ENCODE data around the gene F7. TPM values are rescaled to one million over a fixed set of nuclear protein-coding genes. Genes with fewer than 3 reads are reported as not detected.

The F7 gene
- total and polyA plus RNA-seq, 2 of the 4 experiments (the other 2 are of a cell fraction) = under 0.01 to 0.07 TPM

DNA sequence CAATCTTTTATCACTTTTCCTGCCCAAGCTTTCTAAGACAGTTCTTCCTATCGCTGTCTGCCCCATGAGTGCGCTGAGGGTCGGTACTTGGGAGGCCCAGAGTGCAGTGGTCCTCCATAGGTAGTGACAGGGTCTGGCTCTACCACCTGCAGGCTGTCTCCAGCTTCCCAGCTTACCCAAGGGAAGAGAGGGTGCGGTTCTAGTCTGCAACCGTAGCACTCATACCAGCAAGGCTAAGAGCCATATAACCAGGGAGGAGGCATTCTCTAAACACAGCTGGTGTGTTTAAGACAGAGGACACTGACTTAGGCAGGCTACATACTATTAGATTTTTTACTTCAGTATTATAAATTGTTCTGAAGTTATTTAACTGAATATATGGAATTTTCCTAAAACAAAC, 61.1 kb downstream of the F7 start:
- no peaks in the 10 kb centered on the region for H4K20me1 ChIP-seq (ENCODE audit: insufficient read depth, low read length)
- H3K18ac ChIP-seq (ENCODE audit: low read depth, low read length) = no peak overlapping the region
- peak overlapping the region; percentile 41; the same call in 1 of the 2 replicates for H4K91ac ChIP-seq (ENCODE audit: insufficient read depth, low read depth, low read length)
- H4K5ac ChIP-seq (ENCODE audit: low read depth, low read length) = no peak overlapping the region
- no peak for ATAC-seq (ENCODE audit: low read depth)
- no peak overlapping the region for H3K23ac ChIP-seq (ENCODE audit: low read depth, low read length)
- in situ Hi-C loops (cut with MboI; ENCODE audit: low sequenced_read_pairs) (no loop called here), intact Hi-C loops (cut with micrococcal nuclease) (no loop called here), dilution Hi-C loops (cut with HindIII; ENCODE audit: low sequenced_read_pairs, unreplicated experiment) (no loop called here)
- no peak overlapping the region for H2BK5ac ChIP-seq (ENCODE audit: low read depth, low read length, poor library complexity, severe bottlenecking)
- no peak overlapping the region for H3K9ac ChIP-seq (ENCODE audit: low read depth, low read length)
- H3K9me1 ChIP-seq (ENCODE audit: insufficient read depth, low read length) = peaks cover 4% of the 10 kb centered on the region; the same call in 1 of the 2 replicates
- H3K4me3 ChIP-seq (ENCODE audit: insufficient read depth, low read depth, low read length) = no peak overlapping the region
- H2AK9ac ChIP-seq (replicated peaks; ENCODE audit: low read depth, low read length, poor library complexity) = peak overlapping the region; percentile 85
- H3K14ac ChIP-seq (replicated peaks; ENCODE audit: low read depth, low read length) = 0 out of 2 replicates have a peak overlapping the region, but pooled peaks have one; percentile 8
- no peak for DNase-seq
- no peak overlapping the region for H2BK120ac ChIP-seq (ENCODE audit: low read depth, low read length)
- H3K27me3 ChIP-seq (ENCODE audit: control insufficient read depth, insufficient read depth, low read length) = no peaks in the 10 kb centered on the region
- H3K79me1 ChIP-seq (ENCODE audit: low read depth in 1 of 2, low read length in 2 of 2) = peaks cover 0 to 9% of the 10 kb centered on the region in 2 experiments; a peak in 1 of 4 replicates
- H2BK15ac ChIP-seq (ENCODE audit: low read depth, low read length) = no peak overlapping the region
- no peak overlapping the region for H2BK20ac ChIP-seq (ENCODE audit: low read depth, low read length)
- no peak overlapping the region for H3K27ac ChIP-seq (ENCODE audit: insufficient read depth, low read length)
- BruUV-seq (replicated peaks) = no TSS peak
- ChIA-PET CTCF (no interaction called here), POLR2A (ENCODE audit: unreplicated experiment) (no interaction called here)
- no peak overlapping the region for H2AFZ ChIP-seq (replicated peaks; ENCODE audit: low read length, poor library complexity)
- H2AK5ac ChIP-seq (ENCODE audit: low read depth, low read length) = 0 out of 2 replicates have a peak overlapping the region, but pooled peaks have one; percentile 33
- no peak overlapping the region for H4K8ac ChIP-seq (ENCODE audit: low read depth in 2 of 2, low read length in 2 of 2)
- no peak overlapping the region for H3K4me2 ChIP-seq (ENCODE audit: low read depth, low read length)
- H3K56ac ChIP-seq (ENCODE audit: extremely low read depth, insufficient read depth, low read length) = no peak overlapping the region
- H3K4ac ChIP-seq (ENCODE audit: low read depth, low read length) = peak overlapping the region; percentile 59
- TF ChIP-seq MAZ (IDR thresholded peaks at IDR 0.05; ENCODE audit: borderline replicate concordance, low read depth, low read length) (no peak), MXI1 (IDR thresholded peaks at IDR 0.05; ENCODE audit: borderline replicate concordance, low read depth, low read length) (no peak), MAFK (IDR thresholded peaks at IDR 0.05; ENCODE audit: low read depth, low read length) (no peak), SMC3 (IDR thresholded peaks at IDR 0.05; ENCODE audit: low read depth, low read length) (no peak), FOS (IDR thresholded peaks at IDR 0.05; ENCODE audit: low read depth, low read length) (no peak), NFE2L2 (IDR thresholded peaks at IDR 0.05; ENCODE audit: low read depth, low read length) (no peak), RCOR1 (IDR thresholded peaks at IDR 0.05; ENCODE audit: insufficient replicate concordance, low read length) (no peak), RAD21 (IDR thresholded peaks at IDR 0.05; ENCODE audit: low read length) (no peak), CHD1 (IDR thresholded peaks at IDR 0.05; ENCODE audit: low read depth, low read length) (no peak), POLR2A (IDR thresholded peaks at IDR 0.05; ENCODE audit: low read depth, low read length) (no peak), BHLHE40 (IDR thresholded peaks at IDR 0.05; ENCODE audit: low read depth, low read length) (no peak)
- TF ChIP-seq, protein P1, sequence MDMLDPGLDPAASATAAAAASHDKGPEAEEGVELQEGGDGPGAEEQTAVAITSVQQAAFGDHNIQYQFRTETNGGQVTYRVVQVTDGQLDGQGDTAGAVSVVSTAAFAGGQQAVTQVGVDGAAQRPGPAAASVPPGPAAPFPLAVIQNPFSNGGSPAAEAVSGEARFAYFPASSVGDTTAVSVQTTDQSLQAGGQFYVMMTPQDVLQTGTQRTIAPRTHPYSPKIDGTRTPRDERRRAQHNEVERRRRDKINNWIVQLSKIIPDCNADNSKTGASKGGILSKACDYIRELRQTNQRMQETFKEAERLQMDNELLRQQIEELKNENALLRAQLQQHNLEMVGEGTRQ (IDR thresholded peaks at IDR 0.05; ENCODE audit: low read depth, low read length) = no peak
- TF ChIP-seq, protein P2, sequence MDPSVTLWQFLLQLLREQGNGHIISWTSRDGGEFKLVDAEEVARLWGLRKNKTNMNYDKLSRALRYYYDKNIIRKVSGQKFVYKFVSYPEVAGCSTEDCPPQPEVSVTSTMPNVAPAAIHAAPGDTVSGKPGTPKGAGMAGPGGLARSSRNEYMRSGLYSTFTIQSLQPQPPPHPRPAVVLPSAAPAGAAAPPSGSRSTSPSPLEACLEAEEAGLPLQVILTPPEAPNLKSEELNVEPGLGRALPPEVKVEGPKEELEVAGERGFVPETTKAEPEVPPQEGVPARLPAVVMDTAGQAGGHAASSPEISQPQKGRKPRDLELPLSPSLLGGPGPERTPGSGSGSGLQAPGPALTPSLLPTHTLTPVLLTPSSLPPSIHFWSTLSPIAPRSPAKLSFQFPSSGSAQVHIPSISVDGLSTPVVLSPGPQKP (IDR thresholded peaks at IDR 0.05; ENCODE audit: borderline replicate concordance, low read depth, low read length) = no peak
- H3K4me1 ChIP-seq (ENCODE audit: control insufficient read depth, insufficient read depth, low read length) = peaks cover 8% of the 10 kb centered on the region
- H3K36me3 ChIP-seq (ENCODE audit: control insufficient read depth, insufficient read depth, low read length) = peaks cover 16% of the 10 kb centered on the region
- H3K9me3 ChIP-seq (ENCODE audit: control insufficient read depth, insufficient read depth, low read length) = 0 out of 2 replicates have a peak, but pooled peaks cover 2% of the 10 kb centered on the region
- 90% methylated on average over 2 of the region's 5 CpGs; no CpG with 5 or more reads in 1 of the 2 experiments for WGBS, 2 experiments (ENCODE audit: extremely low coverage in 2 of 2, insufficient read length in 1 of 2)
